Measurements from ENCODE around the gene MINDY4B.

The MINDY4B gene

GRCh38 chr3:150911771-150912170, 6.5 kb upstream of the MINDY4B start:
- Histone ChIP-seq H3K9me3 (ENCODE audit: control insufficient read depth, insufficient read depth, low read length) (no peaks in the 10 kb centered on the region), H3K9me2 (replicated peaks; ENCODE audit: control insufficient read depth, low read length) (no peaks in the 10 kb centered on the region), H4K20me1 (ENCODE audit: control insufficient read depth, insufficient read depth, low read depth, low read length) (no peaks in the 10 kb centered on the region), H3K79me2 (ENCODE audit: control insufficient read depth, low read length) (no peaks in the 10 kb centered on the region), H3K36me3 (ENCODE audit: control insufficient read depth, low read length) (no peaks in the 10 kb centered on the region), H3K4me1 (ENCODE audit: control insufficient read depth, low read length) (no peaks in the 10 kb centered on the region), H3K27ac (ENCODE audit: low read depth, low read length) (no peak overlapping the region), H3K4me3 (ENCODE audit: low read length) (no peak overlapping the region), H3F3A (ENCODE audit: control insufficient read depth, insufficient read depth) (no peaks in the 10 kb centered on the region), H3K27me3 (ENCODE audit: control insufficient read depth, low read length) (peaks cover 25% of the 10 kb centered on the region), H3K4me2 (ENCODE audit: low read length) (no peak overlapping the region)
- TF ChIP-seq, protein P1, sequence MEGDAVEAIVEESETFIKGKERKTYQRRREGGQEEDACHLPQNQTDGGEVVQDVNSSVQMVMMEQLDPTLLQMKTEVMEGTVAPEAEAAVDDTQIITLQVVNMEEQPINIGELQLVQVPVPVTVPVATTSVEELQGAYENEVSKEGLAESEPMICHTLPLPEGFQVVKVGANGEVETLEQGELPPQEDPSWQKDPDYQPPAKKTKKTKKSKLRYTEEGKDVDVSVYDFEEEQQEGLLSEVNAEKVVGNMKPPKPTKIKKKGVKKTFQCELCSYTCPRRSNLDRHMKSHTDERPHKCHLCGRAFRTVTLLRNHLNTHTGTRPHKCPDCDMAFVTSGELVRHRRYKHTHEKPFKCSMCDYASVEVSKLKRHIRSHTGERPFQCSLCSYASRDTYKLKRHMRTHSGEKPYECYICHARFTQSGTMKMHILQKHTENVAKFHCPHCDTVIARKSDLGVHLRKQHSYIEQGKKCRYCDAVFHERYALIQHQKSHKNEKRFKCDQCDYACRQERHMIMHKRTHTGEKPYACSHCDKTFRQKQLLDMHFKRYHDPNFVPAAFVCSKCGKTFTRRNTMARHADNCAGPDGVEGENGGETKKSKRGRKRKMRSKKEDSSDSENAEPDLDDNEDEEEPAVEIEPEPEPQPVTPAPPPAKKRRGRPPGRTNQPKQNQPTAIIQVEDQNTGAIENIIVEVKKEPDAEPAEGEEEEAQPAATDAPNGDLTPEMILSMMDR (IDR thresholded peaks at IDR 0.05; ENCODE audit: low read depth, low read length, poor library complexity, severe bottlenecking): no peak
- TF ChIP-seq EZH2phosphoT487 (IDR thresholded peaks at IDR 0.05; ENCODE audit: borderline replicate concordance, low read length): no peak

DNA sequence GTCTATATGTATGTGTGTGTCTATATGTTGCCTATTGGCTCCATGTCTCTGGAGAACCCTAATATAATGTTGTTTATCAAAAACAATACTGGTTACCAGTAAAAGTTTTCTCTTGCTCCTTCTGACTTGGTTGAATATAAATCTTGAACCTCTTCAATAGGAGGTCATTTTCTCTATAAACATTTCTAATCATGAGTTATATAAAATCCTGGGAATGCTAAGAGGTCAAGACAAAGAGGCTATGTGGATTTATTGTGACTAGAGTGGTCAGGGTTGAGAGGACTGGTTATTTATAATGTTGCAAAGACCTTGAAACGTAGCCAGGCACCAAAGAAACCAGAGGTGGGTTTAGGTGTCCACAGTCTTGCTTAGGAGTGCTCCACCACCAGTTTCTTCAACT, 1.2 kb upstream of the MINDY4B start:
- H3K27me3 ChIP-seq (ENCODE audit: control insufficient read depth, low read length): peaks cover 41% of the 10 kb centered on the region
- no peaks in the 10 kb centered on the region for H3K9me2 ChIP-seq (replicated peaks; ENCODE audit: control insufficient read depth, low read length)
- no peaks in the 10 kb centered on the region for H3K4me1 ChIP-seq (ENCODE audit: control insufficient read depth, low read length)
- H3K36me3 ChIP-seq (ENCODE audit: control insufficient read depth, low read length): no peaks in the 10 kb centered on the region
- no peaks in the 10 kb centered on the region for H3K9me3 ChIP-seq (ENCODE audit: control insufficient read depth, insufficient read depth, low read length)
- H3K4me2 ChIP-seq (ENCODE audit: low read length): no peak overlapping the region
- H3K27ac ChIP-seq (ENCODE audit: low read depth, low read length): no peak overlapping the region
- no peak overlapping the region for H3K4me3 ChIP-seq (ENCODE audit: low read length)
- TF ChIP-seq EZH2phosphoT487 (IDR thresholded peaks at IDR 0.05; ENCODE audit: borderline replicate concordance, low read length): no peak
- TF ChIP-seq, protein P1 (IDR thresholded peaks at IDR 0.05; ENCODE audit: low read depth, low read length, poor library complexity, severe bottlenecking): no peak
- H4K20me1 ChIP-seq (ENCODE audit: control insufficient read depth, insufficient read depth, low read depth, low read length): no peaks in the 10 kb centered on the region
- H3F3A ChIP-seq (ENCODE audit: control insufficient read depth, insufficient read depth): no peaks in the 10 kb centered on the region
- H3K79me2 ChIP-seq (ENCODE audit: control insufficient read depth, low read length): no peaks in the 10 kb centered on the region

DNA sequence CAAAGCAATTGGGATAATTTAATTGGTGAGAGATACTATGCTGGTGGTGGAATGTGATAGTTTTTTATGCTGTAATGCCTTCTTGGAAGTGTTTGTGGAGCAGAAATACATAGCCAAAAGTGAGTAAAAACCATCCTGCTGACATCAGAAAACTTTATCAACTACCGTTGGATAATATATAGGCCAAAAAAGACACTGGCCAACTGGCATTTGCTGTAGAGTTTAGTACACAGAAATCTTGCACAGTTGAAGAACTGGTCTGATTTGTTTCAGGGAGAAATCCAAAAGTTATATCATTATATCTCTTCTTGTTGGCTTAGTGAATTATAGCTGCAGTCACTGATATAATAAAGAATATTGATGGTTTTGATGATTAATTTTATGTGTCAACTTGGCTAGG, 507 bp upstream of the MINDY4B start:
- H3K4me2 ChIP-seq (ENCODE audit: low read length): no peak overlapping the region
- peaks cover 41% of the 10 kb centered on the region for H3K27me3 ChIP-seq (ENCODE audit: control insufficient read depth, low read length)
- no peaks in the 10 kb centered on the region for H3K4me1 ChIP-seq (ENCODE audit: control insufficient read depth, low read length)
- no peaks in the 10 kb centered on the region for H4K20me1 ChIP-seq (ENCODE audit: control insufficient read depth, insufficient read depth, low read depth, low read length)
- H3F3A ChIP-seq (ENCODE audit: control insufficient read depth, insufficient read depth): no peaks in the 10 kb centered on the region
- TF ChIP-seq, protein P1 (IDR thresholded peaks at IDR 0.05; ENCODE audit: low read depth, low read length, poor library complexity, severe bottlenecking): no peak
- TF ChIP-seq EZH2phosphoT487 (IDR thresholded peaks at IDR 0.05; ENCODE audit: borderline replicate concordance, low read length): no peak
- no peaks in the 10 kb centered on the region for H3K9me3 ChIP-seq (ENCODE audit: control insufficient read depth, insufficient read depth, low read length)
- H3K36me3 ChIP-seq (ENCODE audit: control insufficient read depth, low read length): no peaks in the 10 kb centered on the region
- no peaks in the 10 kb centered on the region for H3K79me2 ChIP-seq (ENCODE audit: control insufficient read depth, low read length)
- H3K27ac ChIP-seq (ENCODE audit: low read depth, low read length): no peak overlapping the region
- H3K9me2 ChIP-seq (replicated peaks; ENCODE audit: control insufficient read depth, low read length): no peaks in the 10 kb centered on the region
- H3K4me3 ChIP-seq (ENCODE audit: low read length): no peak overlapping the region

DNA sequence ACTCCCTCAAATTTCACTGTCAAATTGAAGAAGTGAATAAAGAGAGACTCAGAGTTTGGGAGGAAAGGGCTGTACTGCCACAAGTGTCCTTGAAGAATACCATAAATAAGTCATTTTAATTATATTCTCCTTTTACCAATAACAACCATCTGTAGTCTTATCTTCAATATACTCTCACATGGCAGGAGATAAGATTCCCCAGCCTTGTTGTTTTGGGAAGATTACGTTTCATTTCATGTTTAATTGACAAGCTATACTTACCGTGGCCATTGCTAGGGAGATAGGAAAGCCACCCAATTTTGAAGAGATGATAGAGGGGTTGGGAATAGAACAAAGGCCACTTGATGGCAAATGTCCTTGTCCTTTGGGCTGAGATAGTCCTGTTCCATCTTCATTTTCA, 2.3 kb downstream of the MINDY4B start:
- no peak overlapping the region for H3K4me3 ChIP-seq (ENCODE audit: low read length)
- no peaks in the 10 kb centered on the region for H3K9me3 ChIP-seq (ENCODE audit: control insufficient read depth, insufficient read depth, low read length)
- no peaks in the 10 kb centered on the region for H3K36me3 ChIP-seq (ENCODE audit: control insufficient read depth, low read length)
- no peaks in the 10 kb centered on the region for H4K20me1 ChIP-seq (ENCODE audit: control insufficient read depth, insufficient read depth, low read depth, low read length)
- no peak overlapping the region for H3K4me2 ChIP-seq (ENCODE audit: low read length)
- H3K79me2 ChIP-seq (ENCODE audit: control insufficient read depth, low read length): no peaks in the 10 kb centered on the region
- H3F3A ChIP-seq (ENCODE audit: control insufficient read depth, insufficient read depth): no peaks in the 10 kb centered on the region
- no peaks in the 10 kb centered on the region for H3K9me2 ChIP-seq (replicated peaks; ENCODE audit: control insufficient read depth, low read length)
- no peak overlapping the region for H3K27ac ChIP-seq (ENCODE audit: low read depth, low read length)
- TF ChIP-seq, protein P1 (IDR thresholded peaks at IDR 0.05; ENCODE audit: low read depth, low read length, poor library complexity, severe bottlenecking): no peak
- TF ChIP-seq EZH2phosphoT487 (IDR thresholded peaks at IDR 0.05; ENCODE audit: borderline replicate concordance, low read length): no peak
- H3K4me1 ChIP-seq (ENCODE audit: control insufficient read depth, low read length): no peaks in the 10 kb centered on the region
- H3K27me3 ChIP-seq (ENCODE audit: control insufficient read depth, low read length): peaks cover 32% of the 10 kb centered on the region
